WTC11 (cell line): ENCODE data around the gene GPX4.

Experiments
- ETV6 ChIP-seq: sonication (generic); formaldehyde crosslinking; IDR thresholded peaks from 2 replicates; pipeline ENCODE4 v1.8.1; 2022; ENCODE audit warnings: mild to moderate bottlenecking, missing genetic modification reagents
- FOXJ3 ChIP-seq: sonication (generic); formaldehyde crosslinking; IDR thresholded peaks from 2 replicates; pipeline ENCODE4 v1.9.0; 2021; ENCODE audit warnings: missing genetic modification reagents, mild to moderate bottlenecking, borderline replicate concordance
- FOXP1 ChIP-seq: sonication (generic); formaldehyde crosslinking; IDR thresholded peaks from 2 replicates; pipeline ENCODE4 v1.8.0; 2022; ENCODE audit warnings: missing genetic modification reagents, mild to moderate bottlenecking, moderate library complexity, borderline replicate concordance
- KAT7 ChIP-seq: sonication (generic); formaldehyde crosslinking; IDR thresholded peaks from 2 replicates; pipeline ENCODE4 v1.8.1; 2023; ENCODE audit warnings: missing genetic modification reagents, mild to moderate bottlenecking, borderline replicate concordance
- ZNF232 ChIP-seq: sonication (generic); formaldehyde crosslinking; IDR thresholded peaks from 2 replicates; pipeline ENCODE4 v1.8.0; 2022; ENCODE audit warnings: mild to moderate bottlenecking, missing genetic modification reagents
- TF ChIP-seq, protein P1 (sequence below): fragments of 200-600 bp; IDR thresholded peaks from 2 replicates; pipeline ENCODE4 v1.8.0; 2022; ENCODE audit warnings: antibody characterized with exemption
- TF ChIP-seq, protein P2 (sequence below): sonication (generic); formaldehyde crosslinking; IDR thresholded peaks from 2 replicates; pipeline ENCODE4 v1.8.0; 2022; ENCODE audit warnings: mild to moderate bottlenecking, missing genetic modification reagents
- TF ChIP-seq, protein P3 (sequence below): sonication (generic); formaldehyde crosslinking; IDR thresholded peaks from 2 replicates; pipeline ENCODE4 v1.8.0; 2022; ENCODE audit warnings: mild to moderate bottlenecking, missing genetic modification reagents
- TF ChIP-seq, protein P4 (sequence below): sonication (generic); formaldehyde crosslinking; conservative IDR thresholded peaks from 2 replicates; pipeline ENCODE4 v1.8.1; 2022; ENCODE audit warnings: mild to moderate bottlenecking, missing genetic modification reagents
- TF ChIP-seq, protein P5 (sequence below): sonication (generic); formaldehyde crosslinking; IDR thresholded peaks from 2 replicates; pipeline ENCODE4 v1.8.1; 2023; ENCODE audit warnings: mild to moderate bottlenecking, moderate library complexity, missing genetic modification reagents
- TF ChIP-seq, protein P6 (sequence below): sonication (generic); formaldehyde crosslinking; IDR thresholded peaks from 2 replicates; pipeline ENCODE4 v1.8.1; 2023; ENCODE audit warnings: mild to moderate bottlenecking, missing genetic modification reagents, moderate library complexity

DNA sequence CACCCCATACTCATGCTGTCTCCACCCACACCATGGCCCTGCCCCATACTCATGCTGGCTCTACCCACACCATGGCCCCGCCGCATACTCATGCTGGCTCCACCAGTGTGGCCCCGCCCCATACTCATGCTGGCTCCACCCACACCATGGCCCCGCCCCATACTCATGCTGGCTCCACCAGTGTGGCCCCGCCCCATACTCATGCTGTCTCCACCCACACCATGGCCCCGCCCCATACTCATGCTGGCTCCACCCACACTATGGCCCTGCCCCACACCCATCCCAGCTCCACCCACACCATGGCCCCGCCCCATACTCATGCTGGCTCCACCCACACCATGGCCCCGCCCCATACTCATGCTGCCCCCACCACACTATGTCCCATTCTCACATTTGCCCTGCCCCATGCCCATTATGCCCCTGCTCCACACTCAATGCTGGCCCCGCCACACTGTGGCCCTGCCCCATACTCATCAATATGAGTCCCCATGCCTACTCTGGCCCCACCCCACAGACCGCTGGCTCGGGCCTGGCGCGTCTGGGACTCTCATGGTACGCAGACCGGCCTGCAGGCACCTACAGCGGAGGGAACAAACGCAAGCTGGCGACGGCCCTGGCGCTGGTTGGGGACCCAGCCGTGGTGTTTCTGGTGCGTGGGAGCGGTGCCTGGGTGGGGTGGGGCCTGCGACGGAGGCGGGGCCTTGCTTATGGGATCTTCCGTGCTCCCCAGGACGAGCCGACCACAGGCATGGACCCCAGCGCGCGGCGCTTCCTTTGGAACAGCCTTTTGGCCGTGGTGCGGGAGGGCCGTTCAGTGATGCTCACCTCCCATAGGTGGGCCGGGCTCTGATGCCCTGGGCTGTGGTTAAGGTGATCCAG, 40.5 kb upstream of the GPX4 start:
- TF ChIP-seq, protein P1, sequence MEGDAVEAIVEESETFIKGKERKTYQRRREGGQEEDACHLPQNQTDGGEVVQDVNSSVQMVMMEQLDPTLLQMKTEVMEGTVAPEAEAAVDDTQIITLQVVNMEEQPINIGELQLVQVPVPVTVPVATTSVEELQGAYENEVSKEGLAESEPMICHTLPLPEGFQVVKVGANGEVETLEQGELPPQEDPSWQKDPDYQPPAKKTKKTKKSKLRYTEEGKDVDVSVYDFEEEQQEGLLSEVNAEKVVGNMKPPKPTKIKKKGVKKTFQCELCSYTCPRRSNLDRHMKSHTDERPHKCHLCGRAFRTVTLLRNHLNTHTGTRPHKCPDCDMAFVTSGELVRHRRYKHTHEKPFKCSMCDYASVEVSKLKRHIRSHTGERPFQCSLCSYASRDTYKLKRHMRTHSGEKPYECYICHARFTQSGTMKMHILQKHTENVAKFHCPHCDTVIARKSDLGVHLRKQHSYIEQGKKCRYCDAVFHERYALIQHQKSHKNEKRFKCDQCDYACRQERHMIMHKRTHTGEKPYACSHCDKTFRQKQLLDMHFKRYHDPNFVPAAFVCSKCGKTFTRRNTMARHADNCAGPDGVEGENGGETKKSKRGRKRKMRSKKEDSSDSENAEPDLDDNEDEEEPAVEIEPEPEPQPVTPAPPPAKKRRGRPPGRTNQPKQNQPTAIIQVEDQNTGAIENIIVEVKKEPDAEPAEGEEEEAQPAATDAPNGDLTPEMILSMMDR = no peak
- TF ChIP-seq, protein P2, sequence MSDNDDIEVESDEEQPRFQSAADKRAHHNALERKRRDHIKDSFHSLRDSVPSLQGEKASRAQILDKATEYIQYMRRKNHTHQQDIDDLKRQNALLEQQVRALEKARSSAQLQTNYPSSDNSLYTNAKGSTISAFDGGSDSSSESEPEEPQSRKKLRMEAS (CRISPR knock-in tag) = no peak
- TF ChIP-seq, protein P3, sequence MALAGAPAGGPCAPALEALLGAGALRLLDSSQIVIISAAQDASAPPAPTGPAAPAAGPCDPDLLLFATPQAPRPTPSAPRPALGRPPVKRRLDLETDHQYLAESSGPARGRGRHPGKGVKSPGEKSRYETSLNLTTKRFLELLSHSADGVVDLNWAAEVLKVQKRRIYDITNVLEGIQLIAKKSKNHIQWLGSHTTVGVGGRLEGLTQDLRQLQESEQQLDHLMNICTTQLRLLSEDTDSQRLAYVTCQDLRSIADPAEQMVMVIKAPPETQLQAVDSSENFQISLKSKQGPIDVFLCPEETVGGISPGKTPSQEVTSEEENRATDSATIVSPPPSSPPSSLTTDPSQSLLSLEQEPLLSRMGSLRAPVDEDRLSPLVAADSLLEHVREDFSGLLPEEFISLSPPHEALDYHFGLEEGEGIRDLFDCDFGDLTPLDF (CRISPR knock-in tag) = no peak
- no peak for TF ChIP-seq KAT7 (CRISPR knock-in tag)
- no peak for TF ChIP-seq ETV6
- no peak for TF ChIP-seq FOXJ3 (CRISPR knock-in tag)
- TF ChIP-seq, protein P4, sequence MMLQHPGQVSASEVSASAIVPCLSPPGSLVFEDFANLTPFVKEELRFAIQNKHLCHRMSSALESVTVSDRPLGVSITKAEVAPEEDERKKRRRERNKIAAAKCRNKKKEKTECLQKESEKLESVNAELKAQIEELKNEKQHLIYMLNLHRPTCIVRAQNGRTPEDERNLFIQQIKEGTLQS (CRISPR knock-in tag) = no peak
- TF ChIP-seq, protein P5, sequence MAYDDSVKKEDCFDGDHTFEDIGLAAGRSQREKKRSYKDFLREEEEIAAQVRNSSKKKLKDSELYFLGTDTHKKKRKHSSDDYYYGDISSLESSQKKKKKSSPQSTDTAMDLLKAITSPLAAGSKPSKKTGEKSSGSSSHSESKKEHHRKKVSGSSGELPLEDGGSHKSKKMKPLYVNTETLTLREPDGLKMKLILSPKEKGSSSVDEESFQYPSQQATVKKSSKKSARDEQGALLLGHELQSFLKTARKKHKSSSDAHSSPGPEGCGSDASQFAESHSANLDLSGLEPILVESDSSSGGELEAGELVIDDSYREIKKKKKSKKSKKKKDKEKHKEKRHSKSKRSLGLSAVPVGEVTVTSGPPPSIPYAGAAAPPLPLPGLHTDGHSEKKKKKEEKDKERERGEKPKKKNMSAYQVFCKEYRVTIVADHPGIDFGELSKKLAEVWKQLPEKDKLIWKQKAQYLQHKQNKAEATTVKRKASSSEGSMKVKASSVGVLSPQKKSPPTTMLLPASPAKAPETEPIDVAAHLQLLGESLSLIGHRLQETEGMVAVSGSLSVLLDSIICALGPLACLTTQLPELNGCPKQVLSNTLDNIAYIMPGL (CRISPR knock-in tag) = no peak
- no peak for TF ChIP-seq ZNF232
- TF ChIP-seq, protein P6, sequence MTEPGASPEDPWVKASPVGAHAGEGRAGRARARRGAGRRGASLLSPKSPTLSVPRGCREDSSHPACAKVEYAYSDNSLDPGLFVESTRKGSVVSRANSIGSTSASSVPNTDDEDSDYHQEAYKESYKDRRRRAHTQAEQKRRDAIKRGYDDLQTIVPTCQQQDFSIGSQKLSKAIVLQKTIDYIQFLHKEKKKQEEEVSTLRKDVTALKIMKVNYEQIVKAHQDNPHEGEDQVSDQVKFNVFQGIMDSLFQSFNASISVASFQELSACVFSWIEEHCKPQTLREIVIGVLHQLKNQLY (CRISPR knock-in tag) = no peak
- no peak for TF ChIP-seq FOXP1 (CRISPR knock-in tag)
